IMR-90 (cell line): ENCODE measurements around the gene CAP2. TPM values are rescaled to one million over a fixed set of nuclear protein-coding genes. Genes with fewer than 3 reads are reported as not detected.

Experiments
- ATAC-seq: fragments of 200-7000 bp; cut with Tn5 transposase; 2 replicates; pipeline ENCODE4 v1.9.1; 2020; ENCODE audit warnings: low read depth, mild to moderate bottlenecking, moderate library complexity
- BruUV-seq: library from RNA; stranded (reverse); fragments of 400-500 nt; replicated peaks from 2 replicates; lab custom pipeline; 2021; lab: Mats Ljungman, UMichigan
- CTCF ChIA-PET: fragments of 300-600 bp; formaldehyde crosslinking; extraction: SDS; loops from one replicate; lab custom pipeline; 2021; ENCODE audit warnings: antibody characterized with exemption; lab: Yijun Ruan, JAX
- POLR2A ChIA-PET: fragments of 300-600 bp; sonication (Branson Sonifier 250); formaldehyde crosslinking; loops from one replicate; lab custom pipeline; 2022; ENCODE audit warnings: antibody characterized with exemption; ENCODE audit not compliant: unreplicated experiment; lab: Charles Lee
- DNase-seq: peaks from one replicate; pipeline ENCODE4 v3.0.0; 2013
- H2AFZ ChIP-seq: replicated peaks from 2 replicates; pipeline ENCODE3; 2013; ENCODE audit warnings: low read length, mild to moderate bottlenecking; ENCODE audit not compliant: poor library complexity
- H2AK5ac ChIP-seq: 2 replicates; pipeline ENCODE4 v1.6.1; 2013; ENCODE audit warnings: low read depth, low read length, inconsistent platforms
- H2AK9ac ChIP-seq: replicated peaks from 2 replicates; pipeline ENCODE3; 2013; ENCODE audit warnings: mild to moderate bottlenecking, low read depth, low read length, moderate library complexity; ENCODE audit not compliant: poor library complexity
- H2BK120ac ChIP-seq: 2 replicates; pipeline ENCODE4 v1.6.1; 2013; ENCODE audit warnings: low read depth, low read length, inconsistent platforms
- H2BK15ac ChIP-seq: 3 replicates; pipeline ENCODE4 v1.6.1; 2013; ENCODE audit warnings: low read depth, low read length, inconsistent platforms
- H2BK20ac ChIP-seq: 2 replicates; pipeline ENCODE4 v1.6.1; 2013; ENCODE audit warnings: low read depth, mild to moderate bottlenecking, inconsistent platforms, low read length, moderate library complexity
- H2BK5ac ChIP-seq: 2 replicates; pipeline ENCODE4 v1.6.1; 2013; ENCODE audit warnings: mild to moderate bottlenecking, low read depth, low read length, inconsistent platforms; ENCODE audit not compliant: poor library complexity, severe bottlenecking
- H3K14ac ChIP-seq: replicated peaks from 2 replicates; pipeline ENCODE4 v1.6.1; 2013; ENCODE audit warnings: low read depth, low read length, inconsistent platforms
- H3K18ac ChIP-seq: 2 replicates; pipeline ENCODE4 v1.6.1; 2013; ENCODE audit warnings: low read depth, low read length, control low read depth
- H3K23ac ChIP-seq: 2 replicates; pipeline ENCODE4 v1.6.1; 2013; ENCODE audit warnings: low read depth, low read length, inconsistent platforms
- H3K27ac ChIP-seq: 2 replicates; pipeline ENCODE4 v1.5.1; 2013; ENCODE audit warnings: mild to moderate bottlenecking, control low read depth, low read length; ENCODE audit not compliant: insufficient read depth
- H3K27me3 ChIP-seq: 2 replicates; pipeline ENCODE4 v1.6.1; 2013; ENCODE audit warnings: low read length; ENCODE audit not compliant: control insufficient read depth, insufficient read depth
- H3K36me3 ChIP-seq: 2 replicates; pipeline ENCODE4 v1.6.1; 2013; ENCODE audit warnings: low read length, mixed read lengths; ENCODE audit not compliant: control insufficient read depth, insufficient read depth
- H3K4ac ChIP-seq: 2 replicates; pipeline ENCODE4 v1.6.1; 2013; ENCODE audit warnings: low read depth, low read length, inconsistent platforms
- H3K4me1 ChIP-seq: 2 replicates; pipeline ENCODE4 v1.6.1; 2013; ENCODE audit warnings: low read length, mixed read lengths; ENCODE audit not compliant: control insufficient read depth, insufficient read depth
- H3K4me2 ChIP-seq: 2 replicates; pipeline ENCODE4 v1.6.1; 2013; ENCODE audit warnings: low read depth, mild to moderate bottlenecking, control low read depth, low read length, moderate library complexity
- H3K4me3 ChIP-seq: 2 replicates; pipeline ENCODE4 v1.5.1; 2013; ENCODE audit warnings: low read depth, mild to moderate bottlenecking, control low read depth, low read length, moderate library complexity; ENCODE audit not compliant: insufficient read depth
- H3K56ac ChIP-seq: 2 replicates; pipeline ENCODE4 v1.6.1; 2013; ENCODE audit warnings: low read length, inconsistent platforms; ENCODE audit not compliant: insufficient read depth; ENCODE audit errors: extremely low read depth
- H3K79me1 ChIP-seq, 2 experiments: 2 replicates each; pipeline ENCODE4 v1.6.1; 2013; ENCODE audit warnings: low read length in 2 of 2, inconsistent platforms in 1 of 2, low read depth in 1 of 2
- H3K9ac ChIP-seq: 2 replicates; pipeline ENCODE4 v1.6.1; 2013; ENCODE audit warnings: low read depth, low read length, control low read depth
- H3K9me1 ChIP-seq: 2 replicates; pipeline ENCODE4 v1.6.1; 2013; ENCODE audit warnings: low read length, inconsistent platforms; ENCODE audit not compliant: insufficient read depth
- H3K9me3 ChIP-seq: 2 replicates; pipeline ENCODE4 v1.6.1; 2013; ENCODE audit warnings: low read length; ENCODE audit not compliant: control insufficient read depth, insufficient read depth
- H4K20me1 ChIP-seq: 2 replicates; pipeline ENCODE4 v1.6.1; 2013; ENCODE audit warnings: low read length, inconsistent platforms; ENCODE audit not compliant: insufficient read depth
- H4K5ac ChIP-seq: 2 replicates; pipeline ENCODE4 v1.6.1; 2013; ENCODE audit warnings: mild to moderate bottlenecking, low read depth, low read length, control low read depth
- H4K8ac ChIP-seq, 2 experiments: 2 replicates each; pipeline ENCODE4 v1.6.1; 2013; ENCODE audit warnings: low read depth in 2 of 2, low read length in 2 of 2, control low read depth in 1 of 2, inconsistent platforms in 1 of 2
- H4K91ac ChIP-seq: 2 replicates; pipeline ENCODE4 v1.6.1; 2013; ENCODE audit warnings: low read depth, low read length, inconsistent platforms; ENCODE audit not compliant: insufficient read depth
- BHLHE40 ChIP-seq: fragments of 150-350 bp; IDR thresholded peaks from 2 replicates; pipeline ENCODE4 v1.6.1; 2016; ENCODE audit warnings: mild to moderate bottlenecking, low read depth, low read length
- CEBPB ChIP-seq: IDR thresholded peaks from 2 replicates; pipeline ENCODE4 v1.6.1; 2012; ENCODE audit warnings: low read depth, low read length, improper control_type of control experiment
- CHD1 ChIP-seq: IDR thresholded peaks from 2 replicates; pipeline ENCODE4 v1.6.1; 2012; ENCODE audit warnings: low read depth, low read length, improper control_type of control experiment
- FOS ChIP-seq: fragments of 150-350 bp; IDR thresholded peaks from 2 replicates; pipeline ENCODE4 v1.6.1; 2016; ENCODE audit warnings: low read depth, low read length
- MAFK ChIP-seq: IDR thresholded peaks from 2 replicates; pipeline ENCODE4 v1.6.1; 2012; ENCODE audit warnings: low read depth, low read length, improper control_type of control experiment
- MAZ ChIP-seq: IDR thresholded peaks from 2 replicates; pipeline ENCODE4 v1.6.1; 2012; ENCODE audit warnings: low read depth, mild to moderate bottlenecking, low read length, improper control_type of control experiment, moderate library complexity, borderline replicate concordance
- MXI1 ChIP-seq: IDR thresholded peaks from 2 replicates; pipeline ENCODE4 v1.6.1; 2012; ENCODE audit warnings: low read depth, mild to moderate bottlenecking, low read length, moderate library complexity, borderline replicate concordance
- NFE2L2 ChIP-seq: fragments of 150-350 bp; IDR thresholded peaks from 2 replicates; pipeline ENCODE4 v1.6.1; 2016; ENCODE audit warnings: low read depth, mild to moderate bottlenecking, low read length
- POLR2A ChIP-seq: IDR thresholded peaks from 2 replicates; pipeline ENCODE4 v1.6.1; 2012; ENCODE audit warnings: mild to moderate bottlenecking, low read depth, low read length
- RAD21 ChIP-seq: IDR thresholded peaks from 2 replicates; pipeline ENCODE4 v1.6.1; 2012; ENCODE audit warnings: low read length, improper control_type of control experiment
- RCOR1 ChIP-seq: IDR thresholded peaks from 2 replicates; pipeline ENCODE4 v1.6.1; 2012; ENCODE audit warnings: mild to moderate bottlenecking, low read length, improper control_type of control experiment; ENCODE audit not compliant: insufficient replicate concordance
- RFX5 ChIP-seq: IDR thresholded peaks from 2 replicates; pipeline ENCODE4 v1.8.0; 2012; ENCODE audit warnings: low read depth, mild to moderate bottlenecking, low read length, moderate library complexity
- SMC3 ChIP-seq: fragments of 150-350 bp; IDR thresholded peaks from 2 replicates; pipeline ENCODE4 v1.6.1; 2016; ENCODE audit warnings: low read depth, mild to moderate bottlenecking, antibody characterized with exemption, low read length, moderate library complexity
- USF2 ChIP-seq: fragments of 150-350 bp; IDR thresholded peaks from 2 replicates; pipeline ENCODE4 v1.6.1; 2017; ENCODE audit warnings: mild to moderate bottlenecking, antibody characterized with exemption, low read length, low read depth
- WGBS, 2 experiments: methylation state at CpG; one replicate each; pipeline versions ENCODE4 v1.1.5 to v1.1.7; 2013; ENCODE audit warnings: missing lambda C conversion rate in 2 of 2; ENCODE audit not compliant: insufficient read length in 1 of 2; ENCODE audit errors: extremely low coverage in 2 of 2; 5-methylcytosine and 5-hydroxymethylcytosine counted together
- dilution Hi-C: fragments of 300-500 bp; cut with HindIII; formaldehyde crosslinking; loops from one replicate; pipeline ENCODE4 v1.14.3; 2018; ENCODE audit warnings: low sequenced_read_pairs; ENCODE audit not compliant: unreplicated experiment
- in situ Hi-C: fragments of 300-500 bp; cut with MboI; formaldehyde crosslinking; loops from 3 replicates; pipeline ENCODE4 v1.14.3; 2019; ENCODE audit warnings: low sequenced_read_pairs, inconsistent platforms, mixed read lengths
- intact Hi-C: fragments of 100-400 bp; cut with micrococcal nuclease; formaldehyde crosslinking; loops from 2 replicates; pipeline ENCODE4 v1.10.0; 2022
- polyA plus RNA-seq, 3 experiments: library from polyadenylated mRNA; depleted of rRNA; stranded (reverse); fragments of >200 nt; gene quantifications; 2 replicates each; pipeline ENCODE4 v1.2.3, GENCODE V29; 2012; ENCODE audit warnings: low replicate concordance in 1 of 3
- total RNA-seq: library from RNA; depleted of rRNA; stranded (reverse); fragments of >200 nt; gene quantifications from 2 replicates; pipeline ENCODE4 v1.2.3, GENCODE V29; 2012
- TF ChIP-seq, protein P1 (sequence below): conservative IDR thresholded peaks from 2 replicates; pipeline ENCODE4 v1.5.1; 2012; ENCODE audit warnings: mild to moderate bottlenecking, low read depth, low read length, improper control_type of control experiment
- TF ChIP-seq, protein P2 (sequence below): fragments of 150-350 bp; IDR thresholded peaks from 2 replicates; pipeline ENCODE4 v1.6.1; 2016; ENCODE audit warnings: low read depth, mild to moderate bottlenecking, low read length, moderate library complexity, borderline replicate concordance

CAP2 gene
- total and polyA plus RNA-seq, 2 of the 4 experiments (the other 2 are of a cell fraction): 14.5 to 27.5 TPM

DNA sequence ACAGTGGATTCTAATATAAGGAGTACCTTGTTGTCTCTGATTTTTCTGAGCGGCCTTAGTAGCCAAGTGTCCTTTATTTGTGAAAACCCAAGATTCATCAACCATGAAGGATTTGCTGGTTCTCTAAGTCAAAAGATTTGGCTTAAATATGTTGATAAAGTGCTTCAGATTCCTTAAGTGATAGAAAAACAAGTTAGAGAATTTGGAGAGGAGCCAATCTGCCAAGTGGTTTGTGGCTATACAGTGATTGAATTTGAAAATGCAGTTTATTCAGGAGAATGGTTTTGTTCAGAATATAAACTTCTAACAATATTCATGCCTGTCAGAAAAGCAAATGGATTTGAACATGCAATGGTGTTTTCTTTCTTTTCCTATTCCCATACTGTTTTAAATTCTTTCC lies 54.8 kb downstream of the CAP2 start:
- Histone ChIP-seq H2BK5ac (no peak overlapping the region), H3K4me2 (no peak overlapping the region), H2AK9ac (no peak overlapping the region), H2AFZ (no peak overlapping the region), H3K18ac (no peak overlapping the region), H3K4ac (no peak overlapping the region), H4K8ac (no peak overlapping the region), H4K91ac (no peak overlapping the region), H3K27me3 (no peaks in the 10 kb centered on the region), H4K20me1 (no peaks in the 10 kb centered on the region), H3K27ac (no peak overlapping the region), H3K56ac (no peak overlapping the region), H3K9ac (no peak overlapping the region), H3K4me1 (peaks cover 2% of the 10 kb centered on the region; the same call in 1 of the 2 replicates), H2BK20ac (no peak overlapping the region), H4K5ac (no peak overlapping the region), H3K36me3 (no peaks in the 10 kb centered on the region), H3K14ac (no peak overlapping the region), H3K4me3 (no peak overlapping the region), H3K9me1 (no peaks in the 10 kb centered on the region; the same call in 1 of the 2 replicates), H3K79me1 (peaks cover 19 to 31% of the 10 kb centered on the region in 2 experiments), H2BK120ac (no peak overlapping the region), H3K23ac (no peak overlapping the region), H3K9me3 (no peaks in the 10 kb centered on the region), H2BK15ac (no peak overlapping the region), H2AK5ac (no peak overlapping the region)
- dilution Hi-C loops: no loop called here
- POLR2A ChIA-PET: no interaction called here
- BruUV-seq: no TSS peak
- intact Hi-C loops: no loop called here
- in situ Hi-C loops: no loop called here
- no peak for TF ChIP-seq SMC3
- no peak for TF ChIP-seq CEBPB
- no peak for TF ChIP-seq RAD21
- no peak for TF ChIP-seq MAFK
- TF ChIP-seq MXI1: no peak
- no peak for TF ChIP-seq MAZ
- no peak for TF ChIP-seq RFX5
- TF ChIP-seq USF2: no peak
- no peak for TF ChIP-seq CHD1
- no peak for TF ChIP-seq FOS
- TF ChIP-seq, protein P1, sequence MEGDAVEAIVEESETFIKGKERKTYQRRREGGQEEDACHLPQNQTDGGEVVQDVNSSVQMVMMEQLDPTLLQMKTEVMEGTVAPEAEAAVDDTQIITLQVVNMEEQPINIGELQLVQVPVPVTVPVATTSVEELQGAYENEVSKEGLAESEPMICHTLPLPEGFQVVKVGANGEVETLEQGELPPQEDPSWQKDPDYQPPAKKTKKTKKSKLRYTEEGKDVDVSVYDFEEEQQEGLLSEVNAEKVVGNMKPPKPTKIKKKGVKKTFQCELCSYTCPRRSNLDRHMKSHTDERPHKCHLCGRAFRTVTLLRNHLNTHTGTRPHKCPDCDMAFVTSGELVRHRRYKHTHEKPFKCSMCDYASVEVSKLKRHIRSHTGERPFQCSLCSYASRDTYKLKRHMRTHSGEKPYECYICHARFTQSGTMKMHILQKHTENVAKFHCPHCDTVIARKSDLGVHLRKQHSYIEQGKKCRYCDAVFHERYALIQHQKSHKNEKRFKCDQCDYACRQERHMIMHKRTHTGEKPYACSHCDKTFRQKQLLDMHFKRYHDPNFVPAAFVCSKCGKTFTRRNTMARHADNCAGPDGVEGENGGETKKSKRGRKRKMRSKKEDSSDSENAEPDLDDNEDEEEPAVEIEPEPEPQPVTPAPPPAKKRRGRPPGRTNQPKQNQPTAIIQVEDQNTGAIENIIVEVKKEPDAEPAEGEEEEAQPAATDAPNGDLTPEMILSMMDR: no peak
- TF ChIP-seq POLR2A: no peak
- no peak for TF ChIP-seq NFE2L2
- TF ChIP-seq, protein P2, sequence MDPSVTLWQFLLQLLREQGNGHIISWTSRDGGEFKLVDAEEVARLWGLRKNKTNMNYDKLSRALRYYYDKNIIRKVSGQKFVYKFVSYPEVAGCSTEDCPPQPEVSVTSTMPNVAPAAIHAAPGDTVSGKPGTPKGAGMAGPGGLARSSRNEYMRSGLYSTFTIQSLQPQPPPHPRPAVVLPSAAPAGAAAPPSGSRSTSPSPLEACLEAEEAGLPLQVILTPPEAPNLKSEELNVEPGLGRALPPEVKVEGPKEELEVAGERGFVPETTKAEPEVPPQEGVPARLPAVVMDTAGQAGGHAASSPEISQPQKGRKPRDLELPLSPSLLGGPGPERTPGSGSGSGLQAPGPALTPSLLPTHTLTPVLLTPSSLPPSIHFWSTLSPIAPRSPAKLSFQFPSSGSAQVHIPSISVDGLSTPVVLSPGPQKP: no peak
- no peak for TF ChIP-seq RCOR1
- TF ChIP-seq BHLHE40: no peak
- DNase-seq (peak; percentile 53), ATAC-seq (no peak; the same call in 1 of the 2 replicates)
- WGBS, 2 experiments: no CpG with 5 or more reads among the region's 1 CpG
- CTCF ChIA-PET: no interaction called here
